ENCODE data around the gene KCNMA1.
"Not testable (repeated sequence)": the region's sequence is repeated elsewhere in the genome, so short reads cannot be mapped to it uniquely, and the experiment has no call there.

DNA sequence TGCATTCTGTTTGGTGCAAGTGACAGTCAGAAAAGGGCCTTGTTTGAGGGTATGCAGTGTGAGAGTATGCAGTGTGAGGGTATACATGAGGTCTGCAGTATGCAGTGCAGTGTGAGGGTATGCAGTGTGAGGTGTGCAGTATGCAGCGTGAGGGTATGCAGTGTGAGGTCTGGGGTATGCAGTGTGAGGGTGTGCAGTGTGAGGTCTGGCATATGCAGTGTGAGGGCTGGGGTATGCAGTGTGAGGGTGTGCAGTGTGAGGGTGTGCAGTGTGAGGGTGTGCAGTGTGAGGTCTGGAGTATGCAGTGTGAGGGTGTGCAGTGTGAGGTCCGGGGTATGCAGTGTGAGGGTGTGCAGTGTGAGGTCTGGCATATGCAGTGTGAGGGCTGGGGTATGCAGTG, 117.8 kb downstream of the KCNMA1 start:
- TF ChIP-seq, protein P1, sequence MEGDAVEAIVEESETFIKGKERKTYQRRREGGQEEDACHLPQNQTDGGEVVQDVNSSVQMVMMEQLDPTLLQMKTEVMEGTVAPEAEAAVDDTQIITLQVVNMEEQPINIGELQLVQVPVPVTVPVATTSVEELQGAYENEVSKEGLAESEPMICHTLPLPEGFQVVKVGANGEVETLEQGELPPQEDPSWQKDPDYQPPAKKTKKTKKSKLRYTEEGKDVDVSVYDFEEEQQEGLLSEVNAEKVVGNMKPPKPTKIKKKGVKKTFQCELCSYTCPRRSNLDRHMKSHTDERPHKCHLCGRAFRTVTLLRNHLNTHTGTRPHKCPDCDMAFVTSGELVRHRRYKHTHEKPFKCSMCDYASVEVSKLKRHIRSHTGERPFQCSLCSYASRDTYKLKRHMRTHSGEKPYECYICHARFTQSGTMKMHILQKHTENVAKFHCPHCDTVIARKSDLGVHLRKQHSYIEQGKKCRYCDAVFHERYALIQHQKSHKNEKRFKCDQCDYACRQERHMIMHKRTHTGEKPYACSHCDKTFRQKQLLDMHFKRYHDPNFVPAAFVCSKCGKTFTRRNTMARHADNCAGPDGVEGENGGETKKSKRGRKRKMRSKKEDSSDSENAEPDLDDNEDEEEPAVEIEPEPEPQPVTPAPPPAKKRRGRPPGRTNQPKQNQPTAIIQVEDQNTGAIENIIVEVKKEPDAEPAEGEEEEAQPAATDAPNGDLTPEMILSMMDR (IDR thresholded peaks at IDR 0.05) = not testable (repeated sequence)
- TF ChIP-seq POLR2AphosphoS5, POLR2A (IDR thresholded peaks at IDR 0.05): not testable (repeated sequence)
